ENCODE data around the gene GGNBP2.
A peak's percentile ranks its signal among the peaks of the same experiment; 100 is the strongest.
"Not testable (repeated sequence)": the region's sequence is repeated elsewhere in the genome, so short reads cannot be mapped to it uniquely, and the experiment has no call there.

The GGNBP2 gene

GRCh38 chr17:36597866-36598777 lies 53.4 kb downstream of the GGNBP2 start:
- DNase-seq = no peak
- in situ Hi-C loops (cut with MboI; ENCODE audit: low pct_unique_long_range_greater_than_20kb, low sequenced_read_pairs) = no loop called here

GRCh38 chr17:36598951-36599401 lies 54.3 kb downstream of the GGNBP2 start:
- DNase-seq = no peak
- in situ Hi-C loops (cut with MboI; ENCODE audit: low pct_unique_long_range_greater_than_20kb, low sequenced_read_pairs) = no loop called here

GRCh38 chr17:36599546-36600250 lies 55.0 kb downstream of the GGNBP2 start:
- DNase-seq = no peak

DNA sequence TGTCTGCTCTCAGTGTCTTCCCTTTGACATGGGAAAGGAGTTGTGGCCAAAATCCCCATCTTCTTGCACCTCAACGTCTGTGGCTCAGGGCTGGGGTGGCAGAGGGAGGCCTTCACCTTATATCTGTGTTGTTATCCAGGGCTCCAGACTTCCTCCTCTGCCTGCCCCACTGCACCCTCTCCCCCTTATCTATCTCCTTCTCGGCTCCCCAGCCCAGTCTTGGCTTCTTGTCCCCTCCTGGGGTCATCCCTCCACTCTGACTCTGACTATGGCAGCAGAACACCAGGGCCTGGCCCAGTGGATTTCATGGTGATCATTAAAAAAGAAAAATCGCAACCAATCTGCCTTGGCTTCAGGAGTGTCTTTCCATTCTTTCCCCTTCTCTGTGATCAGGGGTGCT lies 55.7 kb downstream of the GGNBP2 start:
- in situ Hi-C loops (cut with MboI; ENCODE audit: low pct_unique_long_range_greater_than_20kb, low sequenced_read_pairs) = loop anchor here (25.0 kb wide), 3 partner anchors 462 to 787 kb away; partner anchors contain the start of gene C17orf78

More at GRCh38 chr17:36599546-36600250, 55.0 kb downstream of the GGNBP2 start:
- in situ Hi-C loops (cut with MboI; ENCODE audit: low pct_unique_long_range_greater_than_20kb, low sequenced_read_pairs) = loop anchor here (25.0 kb wide), 3 partner anchors 463 to 788 kb away; partner anchors contain the start of gene C17orf78

GRCh38 chr17:36600936-36601302 lies 56.2 kb downstream of the GGNBP2 start:
- in situ Hi-C loops (cut with MboI; ENCODE audit: low pct_unique_long_range_greater_than_20kb, low sequenced_read_pairs) = loop anchor here (25.0 kb wide), 3 partner anchors 461 to 786 kb away; partner anchors contain the start of gene C17orf78
- no peak for DNase-seq

More for the DNA sequence above, 55.7 kb downstream of the GGNBP2 start:
- DNase-seq = no peak

DNA sequence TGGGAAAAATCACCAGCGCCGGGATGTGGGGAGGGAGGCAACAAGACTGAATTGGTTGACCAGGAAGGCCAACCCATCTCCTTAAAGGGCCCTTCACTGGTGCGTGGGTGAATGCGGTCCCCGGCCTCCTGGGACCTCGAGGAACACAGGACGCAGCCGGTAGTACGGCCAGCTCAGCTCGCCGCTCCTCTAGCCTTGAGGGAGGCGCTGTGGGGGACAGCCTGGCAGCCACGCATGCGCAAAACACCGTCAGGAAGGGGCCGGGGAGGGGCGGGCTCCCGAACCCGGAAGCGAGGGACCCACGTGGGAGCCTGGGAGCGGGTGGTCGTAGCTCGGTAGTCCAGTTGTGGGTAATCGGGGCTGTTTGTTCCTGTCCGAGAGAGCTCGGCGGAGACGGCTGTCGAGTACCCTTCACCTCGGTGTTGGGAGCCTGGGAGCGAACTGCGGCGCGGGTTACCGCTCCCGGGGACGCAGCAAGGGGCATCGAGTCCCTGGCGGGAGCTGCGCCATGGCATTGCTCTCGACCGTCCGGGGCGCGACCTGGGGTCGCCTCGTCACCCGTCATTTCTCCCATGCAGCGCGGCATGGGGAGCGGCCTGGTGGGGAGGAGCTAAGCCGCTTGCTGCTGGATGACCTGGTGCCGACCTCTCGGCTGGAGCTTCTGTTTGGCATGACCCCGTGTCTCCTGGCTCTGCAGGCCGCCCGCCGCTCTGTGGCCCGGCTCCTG lies 56.7 kb downstream of the GGNBP2 start, which contains the start of gene MRM1:
Gene MRM1 (plus strand): TSS at position 281 of the 727 bp plus-strand sequence. CDS start 228 bp downstream, at position 509.
- in situ Hi-C loops (cut with MboI; ENCODE audit: low pct_unique_long_range_greater_than_20kb, low sequenced_read_pairs) = loop anchor here (25.0 kb wide), 3 partner anchors 461 to 786 kb away; partner anchors contain the start of gene C17orf78
- DNase-seq = peak; percentile 95

- DNase-seq = peak; percentile 29
- in situ Hi-C loops (cut with MboI; ENCODE audit: low pct_unique_long_range_greater_than_20kb, low sequenced_read_pairs) = loop anchor here (25.0 kb wide), 3 partner anchors 460 to 785 kb away; partner anchors contain the start of gene C17orf78
Measured at GRCh38 chr17:36602030-36602748, 57.5 kb downstream of the GGNBP2 start.

DNA sequence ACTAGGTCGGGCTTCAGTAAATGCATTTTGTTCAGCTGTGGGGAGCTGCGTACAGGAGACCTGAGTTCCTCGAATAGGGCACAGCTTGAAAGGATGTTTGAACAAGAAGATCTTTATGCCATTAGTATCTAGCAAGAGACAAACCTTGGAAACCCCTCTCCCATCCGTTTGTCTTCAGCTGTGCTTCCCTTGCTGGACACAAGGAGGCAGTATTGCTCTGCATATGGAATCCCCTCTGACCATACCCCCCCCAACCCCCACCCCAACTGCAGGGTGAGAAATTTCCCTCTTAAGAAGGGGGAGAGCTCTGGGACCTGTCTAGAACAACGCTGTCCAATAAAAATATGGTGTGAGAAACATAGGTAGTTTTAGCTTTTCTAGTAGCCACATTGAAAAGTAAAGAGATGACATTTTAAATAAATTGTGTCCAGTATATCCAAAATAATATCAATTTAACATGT lies 58.2 kb downstream of the GGNBP2 start:
- in situ Hi-C loops (cut with MboI; ENCODE audit: low pct_unique_long_range_greater_than_20kb, low sequenced_read_pairs) = loop anchor here (25.0 kb wide), 3 partner anchors 459 to 784 kb away; partner anchors contain the start of gene C17orf78
- DNase-seq = peak; percentile 80

GRCh38 chr17:36605028-36605427 lies 60.3 kb downstream of the GGNBP2 start:
- DNase-seq = not testable (repeated sequence)
- in situ Hi-C loops (cut with MboI; ENCODE audit: low pct_unique_long_range_greater_than_20kb, low sequenced_read_pairs) = loop anchor here (25.0 kb wide), 3 partner anchors 457 to 782 kb away; partner anchors contain the start of gene C17orf78

DNA sequence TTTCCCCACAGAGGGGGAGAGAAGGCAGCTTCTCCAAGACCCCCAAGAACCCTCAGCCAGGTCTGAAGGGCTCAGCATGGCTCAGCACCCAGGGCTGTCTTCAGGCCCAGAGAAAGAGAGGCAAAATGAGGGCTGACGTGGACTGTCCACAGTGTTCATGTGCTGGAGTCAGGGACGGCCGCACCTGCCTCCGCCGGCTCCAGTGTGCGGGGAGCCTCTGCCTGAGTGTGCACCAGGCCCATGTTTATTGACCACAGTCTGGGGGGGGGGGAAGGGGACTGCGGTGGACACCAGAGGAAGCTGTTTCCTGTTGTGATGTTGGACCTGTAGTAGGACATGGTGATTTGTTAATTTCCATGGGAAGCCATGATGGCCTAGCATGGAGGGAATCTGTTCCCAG lies 63.6 kb downstream of the GGNBP2 start:
- in situ Hi-C loops (cut with MboI; ENCODE audit: low pct_unique_long_range_greater_than_20kb, low sequenced_read_pairs) = loop anchor here (25.0 kb wide), 3 partner anchors 454 to 779 kb away; partner anchors contain the start of gene C17orf78
- no peak for DNase-seq

DNA sequence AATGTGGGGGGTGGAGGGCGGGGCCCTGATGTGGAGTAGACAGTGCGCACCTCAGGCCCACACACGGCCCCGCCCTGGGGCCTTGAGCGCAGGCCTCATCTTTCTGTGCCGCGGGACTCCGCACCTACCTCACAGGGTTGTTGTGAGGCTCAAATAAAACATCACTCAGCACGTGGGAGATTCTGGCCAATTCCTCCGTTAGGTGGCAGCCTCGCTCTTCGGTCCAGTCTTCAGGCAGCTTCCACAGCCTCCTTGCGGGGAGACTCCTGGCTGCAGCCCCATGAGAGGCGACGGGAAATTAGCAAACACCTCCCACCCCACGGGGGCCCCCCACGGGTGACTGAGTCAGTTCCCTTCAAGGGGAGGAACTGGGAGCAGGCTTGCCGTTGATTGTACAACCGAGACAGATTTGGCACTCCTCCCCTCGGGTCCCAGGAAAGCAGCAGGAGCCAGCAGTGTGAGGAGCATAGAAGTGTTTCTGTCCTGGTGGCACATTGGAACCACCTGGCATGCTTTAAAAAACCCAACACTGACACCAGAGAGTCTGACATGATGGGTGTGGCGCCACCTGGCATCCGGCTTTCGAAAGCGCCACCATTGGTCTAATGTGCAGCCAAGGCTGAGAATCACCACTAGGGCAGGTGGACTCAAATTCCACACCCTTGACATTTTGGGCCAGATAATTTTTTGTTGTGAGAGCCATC lies 64.2 kb downstream of the GGNBP2 start:
- peak; percentile 21 for DNase-seq
- in situ Hi-C loops (cut with MboI; ENCODE audit: low pct_unique_long_range_greater_than_20kb, low sequenced_read_pairs) = loop anchor here (25.0 kb wide), 3 partner anchors 453 to 778 kb away; partner anchors contain the start of gene C17orf78

- in situ Hi-C loops (cut with MboI; ENCODE audit: low pct_unique_long_range_greater_than_20kb, low sequenced_read_pairs) = loop anchor here (25.0 kb wide), 3 partner anchors 453 to 778 kb away; partner anchors contain the start of gene C17orf78
- no peak for DNase-seq
Measured at GRCh38 chr17:36609498-36609862, 64.8 kb downstream of the GGNBP2 start.

DNA sequence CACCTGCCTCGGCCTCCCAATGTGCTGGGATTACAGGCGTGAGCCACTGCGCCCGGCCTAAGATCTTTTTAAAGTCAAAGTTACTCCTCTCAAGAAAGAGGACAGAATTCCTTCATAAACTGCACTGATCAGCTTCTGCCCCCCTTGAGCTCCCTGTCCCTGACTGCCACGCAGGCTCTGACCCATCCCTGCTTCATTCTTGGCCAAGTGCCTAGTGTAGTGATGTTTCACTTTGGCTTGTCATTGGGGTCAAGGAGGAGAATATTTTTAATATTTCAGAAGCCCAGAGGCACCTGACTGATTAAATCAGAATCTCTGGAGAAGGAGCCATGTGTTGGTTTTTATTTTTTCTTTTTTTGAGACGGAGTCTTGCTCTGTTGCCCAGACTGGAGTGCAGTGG lies 65.8 kb downstream of the GGNBP2 start:
- in situ Hi-C loops (cut with MboI; ENCODE audit: low pct_unique_long_range_greater_than_20kb, low sequenced_read_pairs) = loop anchor here (25.0 kb wide), 3 partner anchors 452 to 777 kb away; partner anchors contain the start of gene C17orf78
- DNase-seq = no peak

GRCh38 chr17:36611345-36612072 lies 66.8 kb downstream of the GGNBP2 start:
- DNase-seq = no peak

GRCh38 chr17:36612323-36612722 lies 67.6 kb downstream of the GGNBP2 start:
- in situ Hi-C loops (cut with MboI; ENCODE audit: low pct_unique_long_range_greater_than_20kb, low sequenced_read_pairs) = loop anchor here (25.0 kb wide), 3 partner anchors 450 to 775 kb away; partner anchors contain the start of gene C17orf78

More at GRCh38 chr17:36611345-36612072, 66.8 kb downstream of the GGNBP2 start:
- in situ Hi-C loops (cut with MboI; ENCODE audit: low pct_unique_long_range_greater_than_20kb, low sequenced_read_pairs) = loop anchor here (25.0 kb wide), 3 partner anchors 451 to 776 kb away; partner anchors contain the start of gene C17orf78

DNA sequence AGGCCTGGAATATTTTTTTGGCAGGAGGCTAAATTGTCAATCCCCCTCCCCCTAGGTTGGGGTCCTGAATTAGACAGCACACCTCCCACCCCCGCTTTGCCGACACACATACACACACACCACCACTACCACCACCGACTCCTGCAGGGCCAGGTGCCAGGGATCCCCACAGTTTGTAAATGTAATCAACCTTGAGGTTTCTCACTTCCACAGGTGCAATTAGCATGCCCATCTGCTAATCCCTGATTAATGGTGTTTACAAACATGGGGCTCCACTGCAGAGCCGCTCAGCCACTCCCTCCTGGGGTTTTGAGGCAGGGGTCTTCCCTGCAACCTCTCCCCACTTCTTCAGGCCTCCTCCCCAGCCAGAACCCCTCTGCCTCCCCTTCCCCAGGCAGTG lies 68.4 kb downstream of the GGNBP2 start:
- in situ Hi-C loops (cut with MboI; ENCODE audit: low pct_unique_long_range_greater_than_20kb, low sequenced_read_pairs) = loop anchor here (25.0 kb wide), 3 partner anchors 449 to 774 kb away; partner anchors contain the start of gene C17orf78
- no peak for DNase-seq

More at GRCh38 chr17:36612323-36612722, 67.6 kb downstream of the GGNBP2 start:
- DNase-seq = no peak

Measured in KBM-7 (cell line).